ENCODE results near the gene YWHAG. TPM values are rescaled to one million over a fixed set of nuclear protein-coding genes. Genes with fewer than 3 reads are reported as not detected.
"Not testable (repeated sequence)": the region's sequence is repeated elsewhere in the genome, so short reads cannot be mapped to it uniquely, and the experiment has no call there.

The YWHAG gene
- total RNA-seq, 1 experiment from 2014 or later, result 241 TPM

DNA sequence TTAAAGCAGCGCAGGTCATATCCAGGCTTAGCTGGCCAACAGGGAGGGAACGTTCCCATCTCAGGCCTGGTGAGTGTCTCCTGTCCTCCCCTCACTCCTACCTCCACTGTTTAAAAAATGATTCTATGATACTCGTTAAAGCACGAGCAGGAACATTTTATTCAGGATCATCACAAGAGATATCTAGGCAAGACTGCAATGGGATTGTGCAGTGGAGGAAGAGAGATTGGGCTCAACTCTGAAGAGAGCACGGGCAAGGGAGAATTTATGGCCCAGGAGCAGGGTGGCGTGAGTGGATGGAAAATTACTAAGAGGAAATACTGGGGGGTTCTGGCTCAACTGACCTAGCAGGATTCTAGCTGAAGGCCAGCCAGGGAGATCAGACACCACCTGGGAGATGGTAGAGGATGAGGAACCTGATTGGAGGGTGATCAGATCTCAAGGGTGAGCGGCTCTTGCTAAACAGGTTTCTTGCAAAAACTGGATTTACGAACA lies 65.3 kb downstream of the YWHAG start:
- Histone ChIP-seq H3K18ac (ENCODE audit: insufficient read length, low read depth, low read length) (no peak overlapping the region), H3K27ac (ENCODE audit: insufficient read length, low read depth, low read length) (no peak overlapping the region), H4K20me1 (ENCODE audit: control insufficient read depth, insufficient read depth, insufficient read length) (no peaks in the 10 kb centered on the region), H4K8ac (replicated peaks; ENCODE audit: insufficient read length, low read depth, low read length) (no peak overlapping the region), H3K4me2 (ENCODE audit: insufficient read depth, insufficient read length, low read length) (no peak overlapping the region), H2AFZ (ENCODE audit: low read length) (no peak overlapping the region), H3K79me2 (ENCODE audit: insufficient read depth, low read length) (no peaks in the 10 kb centered on the region), H3K27me3 (ENCODE audit: insufficient read depth, low read length) (no peaks in the 10 kb centered on the region), H3K79me1 (ENCODE audit: insufficient read depth, low read depth, low read length, poor library complexity, severe bottlenecking) (no peaks in the 10 kb centered on the region), H3K23me2 (ENCODE audit: insufficient read length, low read depth, low read length, poor library complexity, severe bottlenecking) (no peaks in the 10 kb centered on the region), H3T11ph (ENCODE audit: low read length) (no peak overlapping the region), H3K23ac (ENCODE audit: insufficient read length, low read depth, low read length) (no peak overlapping the region), H4K5ac (ENCODE audit: insufficient read length, low read depth, low read length) (no peak overlapping the region), H2BK12ac (ENCODE audit: insufficient read length, low read depth, low read length) (peak overlapping the region; percentile 23), H3K4ac (ENCODE audit: low read depth, low read length) (no peak overlapping the region), H2AK5ac (ENCODE audit: insufficient read length, low read length) (no peak overlapping the region), H2BK20ac (ENCODE audit: low read depth, low read length, poor library complexity, severe bottlenecking) (no peak overlapping the region), H3K56ac (ENCODE audit: insufficient read length, low read depth, low read length) (no peak overlapping the region), H2BK5ac (ENCODE audit: insufficient read length, low read length) (no peak overlapping the region), H3K4me1 (ENCODE audit: insufficient read depth, low read length) (peaks cover 4% of the 10 kb centered on the region; the same call in 1 of the 2 replicates), H3K9ac (ENCODE audit: extremely low read depth, insufficient read length, low read length) (no peak overlapping the region), H2BK15ac (ENCODE audit: low read depth, low read length) (no peak overlapping the region), H2BK120ac (ENCODE audit: low read depth, low read length, poor library complexity, severe bottlenecking) (no peak overlapping the region), H3K14ac (ENCODE audit: insufficient read depth, low read length) (no peak overlapping the region), H3K9me3 (ENCODE audit: control insufficient read depth, low read depth, low read length) (no peaks in the 10 kb centered on the region), H4K91ac (ENCODE audit: insufficient read length, low read depth, low read length) (no peak overlapping the region)
- no peaks in the 10 kb centered on the region for H3K36me3 Mint-ChIP-seq (ENCODE audit: insufficient read depth in 1 of 3, low read depth in 3 of 3)
- H3K4me1 Mint-ChIP-seq, result peaks cover 25 to 41% of the 10 kb centered on the region in 2 experiments
- WGBS (ENCODE audit: extremely low coverage, insufficient read length, low lambda C conversion rate), result no CpG with 5 or more reads among the region's 8 CpGs
- peak overlapping the region in 1 of 3 experiments; percentile 1; a peak in 3 of 7 replicates for H3K27ac Mint-ChIP-seq
- TF ChIP-seq CTCF (conservative IDR thresholded peaks at IDR 0.05), result no peak
- H3K4me3 Mint-ChIP-seq, result no peak overlapping the region; a peak in 1 of 5 replicates
- H3K27me3 Mint-ChIP-seq (ENCODE audit: low read depth), result peaks cover 5% of the 10 kb centered on the region
- DNase-seq, result no peak
- no peaks in the 10 kb centered on the region; a peak in 1 of 5 replicates for H3K9me3 Mint-ChIP-seq

- not testable (repeated sequence) for H2BK120ac ChIP-seq (ENCODE audit: low read depth, low read length, poor library complexity, severe bottlenecking); H3K4me1 ChIP-seq (ENCODE audit: insufficient read depth, low read length); H3K27ac ChIP-seq (ENCODE audit: insufficient read length, low read depth, low read length); H3K9me3 ChIP-seq (ENCODE audit: control insufficient read depth, low read depth, low read length); H3T11ph ChIP-seq (ENCODE audit: low read length); H3K14ac ChIP-seq (ENCODE audit: insufficient read depth, low read length); H3K27me3 ChIP-seq (ENCODE audit: insufficient read depth, low read length); H3K56ac ChIP-seq (ENCODE audit: insufficient read length, low read depth, low read length); H3K4me3 Mint-ChIP-seq; H3K23me2 ChIP-seq (ENCODE audit: insufficient read length, low read depth, low read length, poor library complexity, severe bottlenecking); H2AFZ ChIP-seq (ENCODE audit: low read length); H3K36me3 Mint-ChIP-seq (ENCODE audit: insufficient read depth in 1 of 3, low read depth in 3 of 3); H3K4ac ChIP-seq (ENCODE audit: low read depth, low read length); H4K20me1 ChIP-seq (ENCODE audit: control insufficient read depth, insufficient read depth, insufficient read length); H3K27ac Mint-ChIP-seq; H3K4me2 ChIP-seq (ENCODE audit: insufficient read depth, insufficient read length, low read length); H2AK5ac ChIP-seq (ENCODE audit: insufficient read length, low read length); H3K79me1 ChIP-seq (ENCODE audit: insufficient read depth, low read depth, low read length, poor library complexity, severe bottlenecking); H3K23ac ChIP-seq (ENCODE audit: insufficient read length, low read depth, low read length); H2BK20ac ChIP-seq (ENCODE audit: low read depth, low read length, poor library complexity, severe bottlenecking); H4K5ac ChIP-seq (ENCODE audit: insufficient read length, low read depth, low read length); H2BK15ac ChIP-seq (ENCODE audit: low read depth, low read length); DNase-seq; H3K79me2 ChIP-seq (ENCODE audit: insufficient read depth, low read length); H2BK12ac ChIP-seq (ENCODE audit: insufficient read length, low read depth, low read length); H3K18ac ChIP-seq (ENCODE audit: insufficient read length, low read depth, low read length); H3K27me3 Mint-ChIP-seq (ENCODE audit: low read depth); H3K9me3 Mint-ChIP-seq; H4K8ac ChIP-seq (replicated peaks; ENCODE audit: insufficient read length, low read depth, low read length); H3K9ac ChIP-seq (ENCODE audit: extremely low read depth, insufficient read length, low read length); H2BK5ac ChIP-seq (ENCODE audit: insufficient read length, low read length); H4K91ac ChIP-seq (ENCODE audit: insufficient read length, low read depth, low read length)
- peaks cover 25 to 41% of the 10 kb centered on the region in 2 experiments for H3K4me1 Mint-ChIP-seq
- no CpG with 5 or more reads among the region's 5 CpGs for WGBS (ENCODE audit: extremely low coverage, insufficient read length, low lambda C conversion rate)
Measured at GRCh38 chr7:76292911-76293310, 65.9 kb downstream of the YWHAG start.
